HEK293 (cell line): Measurements from ENCODE around the gene SMURF1.

Experiments used
- CTCF ChIA-PET: fragments of 350-600 bp; formaldehyde crosslinking; extraction: SDS; loops from one replicate; lab custom pipeline; 2021; ENCODE audit warnings: antibody characterized with exemption; lab: Yijun Ruan, JAX
- POLR2A ChIA-PET: fragments of 300-600 bp; formaldehyde crosslinking; extraction: SDS; loops from one replicate; lab custom pipeline; 2020; ENCODE audit warnings: antibody characterized with exemption, inconsistent platforms; lab: Yijun Ruan, JAX
- H3K27ac ChIP-seq: fragments of 200-500 bp; sonication (Bioruptor generic); 2 replicates; pipeline ENCODE4 v1.5.1; 2014; ENCODE audit warnings: low read depth, low read length, control low read depth, inconsistent platforms; ENCODE audit errors: extremely low read depth
- H3K36me3 ChIP-seq, 2 experiments: fragments of 200-500 bp in 1 of 2; sonication (Bioruptor generic) in 1 of 2; 1 replicate in 1 of 2; 2 replicates in 1 of 2; pipeline ENCODE4 v1.5.1; 2014 to 2017; ENCODE audit warnings: inconsistent platforms in 2 of 2, low read length in 2 of 2; ENCODE audit not compliant: control insufficient read depth in 2 of 2, insufficient read depth in 1 of 2
- H3K4me1 ChIP-seq: fragments of 200-500 bp; sonication (Bioruptor generic); 2 replicates; pipeline ENCODE4 v1.5.1; 2014; ENCODE audit warnings: mild to moderate bottlenecking, low read length, inconsistent platforms; ENCODE audit not compliant: control insufficient read depth, insufficient read depth
- H3K4me3 ChIP-seq: 2 replicates; pipeline ENCODE4 v1.5.1; 2011; ENCODE audit warnings: low read depth, mild to moderate bottlenecking, control low read depth, low read length, moderate library complexity
- H3K9me3 ChIP-seq: fragments of 200-500 bp; sonication (Bioruptor generic); 2 replicates; pipeline ENCODE4 v1.5.1; 2014; ENCODE audit warnings: low read depth, low read length, inconsistent platforms; ENCODE audit not compliant: control insufficient read depth, insufficient read depth
- GLI2 ChIP-seq: fragments of 450-650 bp; formaldehyde crosslinking; IDR thresholded peaks from 2 replicates; pipeline ENCODE4; 2017; ENCODE audit warnings: missing biosample characterization, missing genetic modification characterization, low read depth, borderline replicate concordance
- HOXA7 ChIP-seq: sonication (generic); formaldehyde crosslinking; IDR thresholded peaks from 2 replicates; pipeline ENCODE4 v1.8.1; 2022; ENCODE audit warnings: missing genetic modification reagents, borderline replicate concordance
- KLF7 ChIP-seq: fragments of 450-650 bp; formaldehyde crosslinking; IDR thresholded peaks from 2 replicates; pipeline ENCODE4 v1.5.1; 2016; ENCODE audit warnings: missing biosample characterization, missing genetic modification characterization, borderline replicate concordance
- RBAK ChIP-seq: fragments of 450-650 bp; formaldehyde crosslinking; IDR thresholded peaks from 2 replicates; pipeline ENCODE4 v1.5.1; 2016; ENCODE audit warnings: missing biosample characterization, missing genetic modification characterization
- REPIN1 ChIP-seq: fragments of 450-650 bp; formaldehyde crosslinking; IDR thresholded peaks from 2 replicates; pipeline ENCODE4 v1.5.1; 2017; ENCODE audit warnings: missing biosample characterization, missing genetic modification characterization, low read depth
- ZEB2 ChIP-seq: fragments of 450-650 bp; formaldehyde crosslinking; IDR thresholded peaks from 2 replicates; pipeline ENCODE4 v1.5.1; 2016; ENCODE audit warnings: missing biosample characterization, missing genetic modification characterization
- ZNF121 ChIP-seq: fragments of 450-650 bp; formaldehyde crosslinking; IDR thresholded peaks from 2 replicates; pipeline ENCODE4 v1.5.1; 2016; ENCODE audit warnings: missing biosample characterization, missing genetic modification characterization
- ZNF16 ChIP-seq: fragments of 450-650 bp; formaldehyde crosslinking; IDR thresholded peaks from 2 replicates; pipeline ENCODE4 v1.5.1; 2016; ENCODE audit warnings: low read depth, missing biosample characterization, missing genetic modification characterization
- ZNF221 ChIP-seq: fragments of 450-650 bp; formaldehyde crosslinking; IDR thresholded peaks from 2 replicates; pipeline ENCODE4 v1.5.1; 2017; ENCODE audit warnings: missing biosample characterization, missing genetic modification characterization, borderline replicate concordance
- ZNF311 ChIP-seq: fragments of 450-650 bp; formaldehyde crosslinking; IDR thresholded peaks from 2 replicates; pipeline ENCODE4 v1.5.1; 2017; ENCODE audit warnings: missing biosample characterization, missing genetic modification characterization, borderline replicate concordance
- ZNF529 ChIP-seq: fragments of 450-650 bp; formaldehyde crosslinking; IDR thresholded peaks from 2 replicates; pipeline ENCODE4 v1.5.1; 2017; ENCODE audit warnings: missing genetic modification characterization, missing biosample characterization; ENCODE audit not compliant: insufficient replicate concordance
- ZNF677 ChIP-seq: fragments of 450-650 bp; IDR thresholded peaks from 2 replicates; pipeline ENCODE4 v1.5.0; 2018; ENCODE audit warnings: missing biosample characterization, mild to moderate bottlenecking, missing genetic modification characterization, moderate library complexity
- ZNF707 ChIP-seq: fragments of 450-650 bp; formaldehyde crosslinking; IDR thresholded peaks from 2 replicates; pipeline ENCODE4 v1.5.1; 2016; ENCODE audit warnings: missing biosample characterization, missing genetic modification characterization
- ZNF776 ChIP-seq: fragments of 450-650 bp; formaldehyde crosslinking; IDR thresholded peaks from 2 replicates; pipeline ENCODE4 v1.5.0; 2017; ENCODE audit warnings: missing biosample characterization, missing genetic modification characterization, borderline replicate concordance
- ZNF830 ChIP-seq: fragments of 450-650 bp; IDR thresholded peaks from 2 replicates; pipeline ENCODE4 v1.5.0; 2018; ENCODE audit warnings: missing biosample characterization, missing genetic modification characterization, low read depth, mild to moderate bottlenecking, moderate library complexity
- TF ChIP-seq, protein P1 (sequence below): fragments of 450-650 bp; formaldehyde crosslinking; IDR thresholded peaks from 2 replicates; pipeline ENCODE4 v1.5.1; 2017; ENCODE audit warnings: missing biosample characterization, missing genetic modification characterization
- TF ChIP-seq, protein P2 (sequence below): fragments of 450-650 bp; formaldehyde crosslinking; IDR thresholded peaks from 2 replicates; pipeline ENCODE4 v1.5.1; 2016; ENCODE audit warnings: missing biosample characterization, missing genetic modification characterization
- TF ChIP-seq, protein P3 (sequence below): fragments of 450-650 bp; formaldehyde crosslinking; IDR thresholded peaks from 2 replicates; pipeline ENCODE4 v1.5.1; 2016; ENCODE audit warnings: missing biosample characterization, missing genetic modification characterization

The SMURF1 gene

DNA sequence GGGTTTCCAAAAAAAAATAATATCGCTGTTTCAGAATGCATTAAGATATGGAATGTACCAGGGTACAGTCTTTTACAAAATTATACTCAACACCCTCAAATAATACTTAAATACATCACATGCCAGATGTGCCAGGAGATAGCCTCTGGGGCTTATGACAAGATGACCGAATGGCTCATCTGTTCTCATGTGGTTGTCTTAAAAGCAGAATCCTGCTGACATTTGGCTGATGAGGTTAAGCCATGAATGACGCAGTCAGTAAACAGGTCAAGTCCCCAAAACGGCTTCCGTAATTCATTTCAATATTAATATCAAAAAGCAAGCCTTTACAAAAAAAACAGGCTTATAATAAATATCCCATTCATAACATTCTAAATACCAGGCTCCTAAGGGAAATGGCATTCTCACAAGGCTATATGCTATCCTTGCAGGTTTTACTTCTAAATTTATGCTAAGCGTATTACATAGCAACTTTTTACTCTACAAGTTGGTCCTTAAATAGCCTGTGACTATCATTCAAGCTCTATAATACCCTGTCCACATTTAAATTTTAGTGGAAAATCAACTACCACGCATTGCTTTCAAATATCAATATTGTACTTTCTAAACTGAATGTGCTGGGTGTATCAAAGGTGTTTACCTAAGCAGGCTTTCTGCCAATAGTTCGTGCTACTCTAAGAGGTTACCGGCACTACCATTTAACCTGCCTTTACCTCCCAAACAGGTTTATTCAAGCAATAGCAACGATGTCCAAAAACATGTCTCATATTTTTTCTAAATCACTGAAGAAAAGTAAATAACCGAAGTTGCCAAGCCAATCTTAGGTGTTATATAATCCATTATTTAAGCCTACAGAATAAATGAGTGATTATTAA, 15.6 kb downstream of the SMURF1 start:
- H3K4me3 ChIP-seq = no peak overlapping the region
- no peak overlapping the region for H3K27ac ChIP-seq
- TF ChIP-seq ZNF529 (tag by site-specific recombination) (no peak), HOXA7 (CRISPR knock-in tag) (no peak), ZNF677 (no peak), ZNF830 (tag by site-specific recombination) (no peak), KLF7 (tag by site-specific recombination) (no peak), ZNF121 (no peak), ZNF776 (tag by site-specific recombination) (no peak), ZNF707 (tag by site-specific recombination) (no peak), ZEB2 (tag by site-specific recombination) (no peak), ZNF16 (tag by site-specific recombination) (no peak), GLI2 (tag by site-specific recombination) (no peak), REPIN1 (tag by site-specific recombination) (no peak), RBAK (no peak), ZNF311 (no peak), ZNF221 (tag by site-specific recombination) (no peak)
- TF ChIP-seq, protein P1, sequence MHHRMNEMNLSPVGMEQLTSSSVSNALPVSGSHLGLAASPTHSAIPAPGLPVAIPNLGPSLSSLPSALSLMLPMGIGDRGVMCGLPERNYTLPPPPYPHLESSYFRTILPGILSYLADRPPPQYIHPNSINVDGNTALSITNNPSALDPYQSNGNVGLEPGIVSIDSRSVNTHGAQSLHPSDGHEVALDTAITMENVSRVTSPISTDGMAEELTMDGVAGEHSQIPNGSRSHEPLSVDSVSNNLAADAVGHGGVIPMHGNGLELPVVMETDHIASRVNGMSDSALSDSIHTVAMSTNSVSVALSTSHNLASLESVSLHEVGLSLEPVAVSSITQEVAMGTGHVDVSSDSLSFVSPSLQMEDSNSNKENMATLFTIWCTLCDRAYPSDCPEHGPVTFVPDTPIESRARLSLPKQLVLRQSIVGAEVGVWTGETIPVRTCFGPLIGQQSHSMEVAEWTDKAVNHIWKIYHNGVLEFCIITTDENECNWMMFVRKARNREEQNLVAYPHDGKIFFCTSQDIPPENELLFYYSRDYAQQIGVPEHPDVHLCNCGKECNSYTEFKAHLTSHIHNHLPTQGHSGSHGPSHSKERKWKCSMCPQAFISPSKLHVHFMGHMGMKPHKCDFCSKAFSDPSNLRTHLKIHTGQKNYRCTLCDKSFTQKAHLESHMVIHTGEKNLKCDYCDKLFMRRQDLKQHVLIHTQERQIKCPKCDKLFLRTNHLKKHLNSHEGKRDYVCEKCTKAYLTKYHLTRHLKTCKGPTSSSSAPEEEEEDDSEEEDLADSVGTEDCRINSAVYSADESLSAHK (tag by site-specific recombination) = no peak
- TF ChIP-seq, protein P2, sequence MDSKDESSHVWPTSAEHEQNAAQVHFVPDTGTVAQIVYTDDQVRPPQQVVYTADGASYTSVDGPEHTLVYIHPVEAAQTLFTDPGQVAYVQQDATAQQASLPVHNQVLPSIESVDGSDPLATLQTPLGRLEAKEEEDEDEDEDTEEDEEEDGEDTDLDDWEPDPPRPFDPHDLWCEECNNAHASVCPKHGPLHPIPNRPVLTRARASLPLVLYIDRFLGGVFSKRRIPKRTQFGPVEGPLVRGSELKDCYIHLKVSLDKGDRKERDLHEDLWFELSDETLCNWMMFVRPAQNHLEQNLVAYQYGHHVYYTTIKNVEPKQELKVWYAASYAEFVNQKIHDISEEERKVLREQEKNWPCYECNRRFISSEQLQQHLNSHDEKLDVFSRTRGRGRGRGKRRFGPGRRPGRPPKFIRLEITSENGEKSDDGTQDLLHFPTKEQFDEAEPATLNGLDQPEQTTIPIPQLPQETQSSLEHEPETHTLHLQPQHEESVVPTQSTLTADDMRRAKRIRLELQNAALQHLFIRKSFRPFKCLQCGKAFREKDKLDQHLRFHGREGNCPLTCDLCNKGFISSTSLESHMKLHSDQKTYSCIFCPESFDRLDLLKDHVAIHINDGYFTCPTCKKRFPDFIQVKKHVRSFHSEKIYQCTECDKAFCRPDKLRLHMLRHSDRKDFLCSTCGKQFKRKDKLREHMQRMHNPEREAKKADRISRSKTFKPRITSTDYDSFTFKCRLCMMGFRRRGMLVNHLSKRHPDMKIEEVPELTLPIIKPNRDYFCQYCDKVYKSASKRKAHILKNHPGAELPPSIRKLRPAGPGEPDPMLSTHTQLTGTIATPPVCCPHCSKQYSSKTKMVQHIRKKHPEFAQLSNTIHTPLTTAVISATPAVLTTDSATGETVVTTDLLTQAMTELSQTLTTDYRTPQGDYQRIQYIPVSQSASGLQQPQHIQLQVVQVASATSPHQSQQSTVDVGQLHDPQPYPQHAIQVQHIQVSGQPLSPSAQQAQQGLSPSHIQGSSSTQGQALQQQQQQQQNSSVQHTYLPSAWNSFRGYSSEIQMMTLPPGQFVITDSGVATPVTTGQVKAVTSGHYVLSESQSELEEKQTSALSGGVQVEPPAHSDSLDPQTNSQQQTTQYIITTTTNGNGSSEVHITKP (tag by site-specific recombination) = no peak
- TF ChIP-seq, protein P3, sequence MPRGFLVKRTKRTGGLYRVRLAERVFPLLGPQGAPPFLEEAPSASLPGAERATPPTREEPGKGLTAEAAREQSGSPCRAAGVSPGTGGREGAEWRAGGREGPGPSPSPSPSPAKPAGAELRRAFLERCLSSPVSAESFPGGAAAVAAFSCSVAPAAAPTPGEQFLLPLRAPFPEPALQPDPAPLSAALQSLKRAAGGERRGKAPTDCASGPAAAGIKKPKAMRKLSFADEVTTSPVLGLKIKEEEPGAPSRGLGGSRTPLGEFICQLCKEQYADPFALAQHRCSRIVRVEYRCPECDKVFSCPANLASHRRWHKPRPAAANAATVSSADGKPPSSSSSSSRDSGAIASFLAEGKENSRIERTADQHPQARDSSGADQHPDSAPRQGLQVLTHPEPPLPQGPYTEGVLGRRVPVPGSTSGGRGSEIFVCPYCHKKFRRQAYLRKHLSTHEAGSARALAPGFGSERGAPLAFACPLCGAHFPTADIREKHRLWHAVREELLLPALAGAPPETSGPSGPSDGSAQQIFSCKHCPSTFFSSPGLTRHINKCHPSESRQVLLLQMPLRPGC (tag by site-specific recombination) = no peak
- TF ChIP-seq, all 188 proteins: peak for 0
- CTCF ChIA-PET = interaction anchor here (1.1 kb wide), 1 partner anchor 9 kb away, joined by 3 read pairs; no protein-coding TSS in a partner anchor
- POLR2A ChIA-PET = no interaction called here
- H3K4me1 ChIP-seq = 0 out of 2 replicates have a peak, but pooled peaks cover 6% of the 10 kb centered on the region
- H3K9me3 ChIP-seq = no peaks in the 10 kb centered on the region
- no peaks in the 10 kb centered on the region for H3K36me3 ChIP-seq
